Tibial nerve (tissue), 4 donors: ENCODE data around the gene EPN3. TPM values are rescaled to one million over a fixed set of nuclear protein-coding genes. Genes with fewer than 3 reads are reported as not detected.

Source experiments
- DNase-seq, 2 donors: peaks; one replicate each; pipeline ENCODE4 v3.0.0-alpha.2; 2019; ENCODE audit warnings: low spot score in 2 of 2
- H3K27ac ChIP-seq, 4 donors: fragments of 200-600 bp; sonication (generic) in 3 of 4; one replicate each; pipeline ENCODE4 v1.5.1; 2017 to 2019; ENCODE audit warnings: mild to moderate bottlenecking in 1 of 4
- H3K27me3 ChIP-seq, 2 donors: fragments of 200-600 bp; sonication (generic) in 1 of 2; one replicate each; pipeline versions ENCODE4 v1.5.1 to v1.6.0; 2017 to 2019
- H3K36me3 ChIP-seq, 3 donors: fragments of 200-600 bp; sonication (generic); one replicate each; pipeline ENCODE4 v1.5.1; 2018 to 2019
- H3K4me1 ChIP-seq, 4 donors: fragments of 200-600 bp; sonication (generic) in 3 of 4; one replicate each; pipeline ENCODE4 v1.5.1; 2017 to 2019
- H3K4me3 ChIP-seq, 4 donors: fragments of 200-600 bp; sonication (generic) in 3 of 4; one replicate each; pipeline ENCODE4 v1.5.1; 2017 to 2019; ENCODE audit warnings: mild to moderate bottlenecking in 1 of 4, moderate library complexity in 1 of 4
- H3K9me3 ChIP-seq, 4 donors: fragments of 200-600 bp; sonication (generic) in 3 of 4; one replicate each; pipeline ENCODE4 v1.5.1; 2017 to 2019
- EP300 ChIP-seq, 2 donors: sonication (generic); formaldehyde crosslinking; IDR thresholded peaks; one replicate each; pipeline ENCODE4 v1.6.1; 2017; ENCODE audit warnings: antibody characterized with exemption in 2 of 2, mild to moderate bottlenecking in 1 of 2
- POLR2A ChIP-seq, 2 donors: fragments of 450-650 bp; IDR thresholded peaks; one replicate each; pipeline ENCODE4 v1.6.1; 2017; ENCODE audit warnings: antibody characterized with exemption in 2 of 2, mild to moderate bottlenecking in 2 of 2, moderate library complexity in 2 of 2
- WGBS, 2 donors: methylation state at CpG; one replicate each; pipeline ENCODE4 v1.1.5; 2018; 5-methylcytosine and 5-hydroxymethylcytosine counted together
- total RNA-seq, 4 donors: library from RNA; depleted of rRNA; stranded (reverse); fragments of >200 nt; gene quantifications; one replicate each; pipeline ENCODE4 v1.1.0, GENCODE V29; 2016
- TF ChIP-seq, protein P1 (sequence below), 5 experiments: fragments of 200-600 bp in 3 of 5; fragments of 450-650 bp in 2 of 5; sonication (generic) in 3 of 5; IDR thresholded peaks; one replicate each; pipeline ENCODE4 v1.5.1; 2016 to 2019; ENCODE audit warnings: antibody characterized with exemption in 5 of 5, mild to moderate bottlenecking in 3 of 5, moderate library complexity in 2 of 5

The EPN3 gene
- total RNA-seq, 4 donors from 2014 or later = 0.22 to 0.42 TPM; not detected in 2

DNA sequence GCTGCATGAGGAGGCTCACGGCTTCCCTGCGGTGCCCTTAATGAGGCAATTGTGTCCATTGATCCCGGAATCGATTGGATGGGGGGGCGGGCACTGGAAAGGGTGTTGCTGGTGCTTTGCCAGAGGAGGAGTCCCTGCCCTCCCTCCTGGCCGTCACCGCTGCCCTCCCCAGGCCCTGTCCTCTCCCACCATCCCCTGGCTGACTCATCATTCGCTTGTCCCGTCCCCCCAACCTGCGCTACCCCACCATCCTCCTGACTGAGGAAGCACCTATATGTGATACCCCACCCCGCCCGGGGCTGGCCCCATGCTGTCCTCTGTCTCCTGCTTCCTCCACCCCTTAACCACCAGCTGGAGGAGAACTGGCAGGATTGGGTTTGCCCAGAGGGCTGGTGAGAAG, 48.8 kb downstream of the EPN3 start:
- H3K27me3 ChIP-seq = peaks cover 0 to 8% of the 10 kb centered on the region in 2 donors
- 83 to 87% methylated on average over 9 to 12 of the region's 12 CpGs for WGBS, 2 donors
- no peaks in the 10 kb centered on the region for H3K9me3 ChIP-seq
- no peak overlapping the region for H3K4me3 ChIP-seq
- no peaks in the 10 kb centered on the region for H3K4me1 ChIP-seq
- no peaks in the 10 kb centered on the region for H3K36me3 ChIP-seq
- no peak overlapping the region for H3K27ac ChIP-seq
- DNase-seq = no peak
- TF ChIP-seq POLR2A (IDR thresholded peaks at IDR 0.05) = no peak
- TF ChIP-seq, protein P1, sequence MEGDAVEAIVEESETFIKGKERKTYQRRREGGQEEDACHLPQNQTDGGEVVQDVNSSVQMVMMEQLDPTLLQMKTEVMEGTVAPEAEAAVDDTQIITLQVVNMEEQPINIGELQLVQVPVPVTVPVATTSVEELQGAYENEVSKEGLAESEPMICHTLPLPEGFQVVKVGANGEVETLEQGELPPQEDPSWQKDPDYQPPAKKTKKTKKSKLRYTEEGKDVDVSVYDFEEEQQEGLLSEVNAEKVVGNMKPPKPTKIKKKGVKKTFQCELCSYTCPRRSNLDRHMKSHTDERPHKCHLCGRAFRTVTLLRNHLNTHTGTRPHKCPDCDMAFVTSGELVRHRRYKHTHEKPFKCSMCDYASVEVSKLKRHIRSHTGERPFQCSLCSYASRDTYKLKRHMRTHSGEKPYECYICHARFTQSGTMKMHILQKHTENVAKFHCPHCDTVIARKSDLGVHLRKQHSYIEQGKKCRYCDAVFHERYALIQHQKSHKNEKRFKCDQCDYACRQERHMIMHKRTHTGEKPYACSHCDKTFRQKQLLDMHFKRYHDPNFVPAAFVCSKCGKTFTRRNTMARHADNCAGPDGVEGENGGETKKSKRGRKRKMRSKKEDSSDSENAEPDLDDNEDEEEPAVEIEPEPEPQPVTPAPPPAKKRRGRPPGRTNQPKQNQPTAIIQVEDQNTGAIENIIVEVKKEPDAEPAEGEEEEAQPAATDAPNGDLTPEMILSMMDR (IDR thresholded peaks at IDR 0.05) = no peak
- TF ChIP-seq EP300 (IDR thresholded peaks at IDR 0.05) = no peak

DNA sequence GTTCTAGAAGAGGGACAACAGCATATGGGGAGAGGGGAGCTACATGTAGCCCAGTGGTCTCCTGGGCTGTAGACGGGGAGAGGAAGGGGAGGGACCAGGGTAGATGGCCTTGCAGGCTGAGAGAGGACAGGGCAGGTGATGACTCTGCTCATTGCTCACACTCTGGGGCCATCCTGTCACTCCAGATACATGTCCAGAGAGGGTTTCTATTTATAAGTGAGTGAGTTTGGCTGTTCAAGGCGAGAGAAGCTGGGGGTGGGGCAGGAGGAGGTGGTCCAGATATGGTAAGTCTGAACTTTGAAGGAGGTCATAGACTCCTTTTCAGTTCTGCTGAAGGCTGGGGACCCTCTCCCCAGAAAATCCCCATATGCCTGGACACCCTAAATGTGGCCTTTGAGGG, 50.2 kb downstream of the EPN3 start:
- H3K27me3 ChIP-seq = peaks cover 0 to 8% of the 10 kb centered on the region in 2 donors
- no peaks in the 10 kb centered on the region for H3K36me3 ChIP-seq
- no peak overlapping the region for H3K4me3 ChIP-seq
- no peak for DNase-seq
- no peak for TF ChIP-seq EP300 (IDR thresholded peaks at IDR 0.05)
- no peak for TF ChIP-seq POLR2A (IDR thresholded peaks at IDR 0.05)
- TF ChIP-seq, protein P1 (IDR thresholded peaks at IDR 0.05) = no peak
- no peaks in the 10 kb centered on the region for H3K4me1 ChIP-seq
- WGBS, 2 donors = 85 to 93% methylated on average over 2 of the region's 2 CpGs
- H3K27ac ChIP-seq = no peak overlapping the region
- H3K9me3 ChIP-seq = no peaks in the 10 kb centered on the region

DNA sequence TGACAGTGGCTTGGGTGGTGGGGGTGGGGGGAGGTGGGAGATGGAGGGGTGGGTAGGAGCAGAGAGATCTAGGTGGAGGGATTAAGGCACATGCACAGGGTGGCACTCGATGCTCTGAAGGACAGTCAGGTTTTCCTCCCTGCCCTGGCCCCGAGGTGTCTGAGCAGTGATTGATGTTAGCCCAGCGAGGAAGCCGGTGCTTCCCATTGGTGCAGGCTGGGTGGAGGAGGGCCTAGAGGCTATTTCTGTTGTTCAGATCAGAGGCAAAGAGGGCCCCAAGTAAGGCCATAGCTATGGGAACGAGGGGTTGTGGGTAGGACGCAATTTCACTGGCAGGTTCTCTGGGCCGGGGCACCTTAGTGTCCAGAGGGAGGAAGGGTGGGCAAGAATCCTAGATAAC, 51.1 kb downstream of the EPN3 start:
- H3K9me3 ChIP-seq = no peaks in the 10 kb centered on the region
- DNase-seq = no peak
- TF ChIP-seq POLR2A (IDR thresholded peaks at IDR 0.05) = no peak
- TF ChIP-seq, protein P1 (IDR thresholded peaks at IDR 0.05) = no peak
- TF ChIP-seq EP300 (IDR thresholded peaks at IDR 0.05) = no peak
- peaks cover 0 to 8% of the 10 kb centered on the region in 2 donors for H3K27me3 ChIP-seq
- no peak overlapping the region for H3K4me3 ChIP-seq
- no peak overlapping the region for H3K27ac ChIP-seq
- 52 to 63% methylated on average over 7 of the region's 7 CpGs for WGBS, 2 donors
- H3K36me3 ChIP-seq = no peaks in the 10 kb centered on the region
- H3K4me1 ChIP-seq = peaks cover 0 to 6% (median 0%) of the 10 kb centered on the region in 4 donors

GRCh38 chr17:50584116-50584515, 51.6 kb downstream of the EPN3 start:
- H3K9me3 ChIP-seq = no peaks in the 10 kb centered on the region
- H3K36me3 ChIP-seq = no peaks in the 10 kb centered on the region
- no peak for TF ChIP-seq EP300 (IDR thresholded peaks at IDR 0.05)
- no peak for TF ChIP-seq POLR2A (IDR thresholded peaks at IDR 0.05)
- TF ChIP-seq, protein P1 (IDR thresholded peaks at IDR 0.05) = no peak
- WGBS, 2 donors = 60 to 62% methylated on average over 4 of the region's 4 CpGs
- H3K4me3 ChIP-seq = no peak overlapping the region
- no peak for DNase-seq
- H3K4me1 ChIP-seq = peaks cover 0 to 11% (median 0%) of the 10 kb centered on the region in 4 donors
- H3K27me3 ChIP-seq = peaks cover 0 to 8% of the 10 kb centered on the region in 2 donors
- no peak overlapping the region for H3K27ac ChIP-seq

GRCh38 chr17:50584749-50585148, 52.2 kb downstream of the EPN3 start:
- WGBS, 2 donors = 59 to 65% methylated on average over 6 of the region's 6 CpGs
- Histone ChIP-seq H3K36me3 (no peaks in the 10 kb centered on the region), H3K4me1 (peaks cover 0 to 17% (median 2%) of the 10 kb centered on the region in 4 donors), H3K4me3 (no peak overlapping the region), H3K27ac (no peak overlapping the region), H3K9me3 (no peaks in the 10 kb centered on the region), H3K27me3 (peaks cover 0 to 3% of the 10 kb centered on the region in 2 donors)
- no peak for DNase-seq
- no peak for TF ChIP-seq POLR2A (IDR thresholded peaks at IDR 0.05)
- no peak for TF ChIP-seq EP300 (IDR thresholded peaks at IDR 0.05)
- TF ChIP-seq, protein P1 (IDR thresholded peaks at IDR 0.05) = no peak
